C4-2B (cell line): ENCODE results near the gene SIX2.

Experiments
- CTCF ChIP-seq: fragments of 450-650 bp; conservative IDR thresholded peaks from 2 replicates; pipeline ENCODE4 v1.5.1; 2017; ENCODE audit warnings: mild to moderate bottlenecking
- ZFX ChIP-seq: fragments of 450-650 bp; IDR thresholded peaks from 2 replicates; pipeline ENCODE4 v1.6.1; 2017

GRCh38 chr2:45033302-45033701 lies 24.1 kb upstream of the SIX2 start:
- TF ChIP-seq CTCF (no peak), ZFX (no peak)
